ENCODE measurements around the gene ANKRD6. TPM values are rescaled to one million over a fixed set of nuclear protein-coding genes. Genes with fewer than 3 reads are reported as not detected.

Gene ANKRD6
- total RNA-seq, 1 donor from 2014 or later: 33.8 TPM

DNA sequence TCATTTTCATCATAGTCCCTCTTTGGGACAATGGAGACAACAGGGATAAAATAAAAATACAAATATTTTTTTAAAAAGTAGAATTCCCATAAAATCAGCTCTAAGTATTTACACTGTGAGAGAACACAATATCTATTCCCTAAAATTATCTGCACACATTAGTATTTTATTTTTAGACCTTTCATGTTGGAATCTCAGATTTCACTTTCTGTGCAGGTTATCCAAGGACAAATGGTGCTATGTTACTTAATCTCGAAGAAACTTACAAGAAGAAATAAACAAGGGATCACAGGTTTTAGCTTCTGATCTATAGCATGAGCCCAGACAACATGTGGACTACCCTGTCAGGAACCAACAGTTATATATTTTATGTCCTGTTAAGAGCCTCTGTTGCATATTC is 228.6 kb downstream of the ANKRD6 start:
- DNase-seq: no peak

GRCh38 chr6:89662659-89663223 is 229.8 kb downstream of the ANKRD6 start:
- no peak for DNase-seq

DNA sequence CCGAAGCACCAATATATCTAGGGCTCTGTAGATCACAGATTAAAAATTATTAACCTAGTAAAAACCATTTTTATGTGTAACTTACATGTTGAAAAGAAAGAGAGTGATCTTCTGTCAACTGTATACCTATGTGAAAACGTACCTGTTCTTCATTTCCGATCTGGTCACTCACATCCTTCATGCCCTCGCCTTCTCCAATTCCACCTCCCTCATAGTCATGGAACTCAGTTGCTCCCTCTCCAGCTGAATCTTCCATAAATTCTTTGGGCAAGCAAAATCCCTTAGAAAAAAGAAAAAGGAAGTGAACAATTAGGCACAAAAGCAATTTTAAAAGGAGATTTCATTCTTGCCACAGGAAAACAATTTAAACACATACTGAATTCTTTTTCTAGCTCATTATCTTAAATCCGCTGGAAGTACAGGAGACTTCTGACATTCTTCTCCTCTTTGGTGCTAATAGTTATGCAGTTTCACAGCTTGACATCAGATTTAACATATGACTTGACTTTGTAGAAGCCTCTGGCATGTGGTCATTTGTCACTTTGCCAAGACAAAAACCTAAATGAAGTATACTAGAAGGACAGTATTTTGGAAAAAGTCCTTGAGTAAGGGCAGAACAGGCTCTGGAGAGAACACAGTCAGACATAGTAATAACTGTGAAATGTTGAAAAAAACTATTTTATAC is 235.1 kb downstream of the ANKRD6 start:
- DNase-seq: no peak

DNA sequence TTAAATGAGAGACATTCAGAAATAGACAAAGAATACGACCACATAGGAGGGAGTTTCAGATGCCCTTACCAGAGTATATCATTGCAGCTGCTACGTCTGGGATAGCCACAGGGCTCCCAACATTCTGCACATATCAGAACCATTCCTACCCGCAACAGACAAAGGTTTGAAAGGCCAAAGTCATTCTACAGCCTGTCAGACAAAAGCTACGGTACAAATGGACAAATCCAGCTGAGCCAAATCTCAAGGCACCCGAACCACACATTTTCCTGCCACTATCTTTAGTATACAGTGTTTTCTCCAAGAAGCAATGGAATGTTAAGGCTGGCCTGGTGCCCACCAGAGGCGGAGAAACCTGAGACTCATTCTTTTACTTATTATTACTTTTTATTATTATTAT is 236.1 kb downstream of the ANKRD6 start:
- no peak for DNase-seq

GRCh38 chr6:89670935-89671565 is 238.1 kb downstream of the ANKRD6 start:
- DNase-seq: no peak

DNA sequence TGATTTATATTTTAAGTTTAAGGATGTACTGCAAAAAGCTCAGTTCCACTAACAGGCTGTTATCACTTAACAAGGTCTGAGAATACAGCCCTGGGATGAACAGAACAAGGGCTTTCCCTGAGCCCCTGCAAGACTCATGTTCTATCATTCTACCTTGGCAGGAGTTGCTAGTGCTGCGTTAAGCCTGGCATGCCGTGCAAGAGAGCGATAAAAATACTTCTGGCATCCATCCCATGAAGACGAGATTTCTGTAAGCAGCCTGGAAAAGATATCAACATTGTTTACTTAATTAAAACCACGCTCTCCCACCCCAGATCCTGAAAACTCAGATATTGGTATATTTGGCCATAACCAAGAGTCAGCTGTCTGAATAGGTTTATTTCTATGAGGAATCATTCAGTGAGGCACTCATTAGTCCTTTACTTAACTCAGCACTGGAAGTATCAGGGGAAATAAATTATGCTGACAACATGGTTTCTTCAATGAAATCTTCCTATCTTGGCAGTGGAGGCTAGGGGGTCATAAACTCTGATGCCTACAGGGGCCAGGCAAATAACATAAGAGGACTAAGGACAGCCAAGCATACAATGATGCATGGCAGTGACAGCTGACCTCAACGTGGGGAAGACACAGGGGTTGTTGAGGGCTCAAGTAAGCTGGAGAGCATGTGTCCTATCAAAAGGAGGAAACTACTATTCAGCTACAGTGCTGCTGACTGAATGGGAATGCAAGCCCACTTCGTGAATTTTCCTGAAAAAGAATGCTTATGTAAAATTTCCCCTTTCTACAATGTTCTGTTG is 243.2 kb downstream of the ANKRD6 start:
- DNase-seq: no peak

DNA sequence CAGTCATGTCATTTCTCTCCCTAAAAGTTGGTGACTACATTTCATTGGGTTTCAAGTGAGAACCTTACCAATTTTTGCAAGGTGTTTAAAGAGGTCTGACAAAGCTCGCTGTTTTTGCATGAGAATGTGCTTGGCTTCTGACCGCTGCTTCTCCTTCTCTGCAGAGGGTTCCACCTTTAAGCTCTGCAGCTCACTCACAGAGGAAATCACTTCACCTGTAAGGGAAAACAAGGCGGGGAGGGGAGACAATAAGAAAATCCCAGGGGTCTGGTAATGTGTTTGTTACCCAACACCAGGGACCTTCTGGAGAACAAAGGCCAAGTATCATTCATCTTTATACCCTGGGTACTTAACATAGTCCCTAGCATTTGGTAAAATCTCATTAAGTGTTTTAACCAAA is 245.6 kb downstream of the ANKRD6 start:
- no peak for DNase-seq

GRCh38 chr6:89679215-89680120 is 246.5 kb downstream of the ANKRD6 start:
- DNase-seq: no peak

DNA sequence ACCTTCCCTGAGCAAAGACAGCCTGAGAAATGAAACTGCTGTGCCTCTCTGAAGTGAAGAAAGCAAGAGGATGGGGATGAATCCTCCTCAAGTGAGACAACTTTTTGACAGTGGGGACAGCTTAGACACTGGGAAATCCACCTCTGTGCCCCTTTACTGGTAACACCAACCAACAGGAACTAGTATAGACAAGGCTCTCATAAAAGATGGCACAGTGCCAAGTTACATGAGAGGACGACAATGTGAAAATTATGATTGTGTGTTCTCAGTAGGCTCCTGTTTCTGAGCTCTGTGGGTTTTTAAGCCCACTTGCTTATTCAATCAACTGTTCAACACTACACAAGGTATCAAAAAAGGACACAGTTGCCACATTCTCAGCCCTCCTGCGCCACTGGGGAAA is 247.2 kb downstream of the ANKRD6 start:
- DNase-seq: no peak

GRCh38 chr6:89680551-89680950 is 247.6 kb downstream of the ANKRD6 start:
- DNase-seq: no peak

GRCh38 chr6:89681983-89682564 is 249.1 kb downstream of the ANKRD6 start:
- DNase-seq: no peak

GRCh38 chr6:89682991-89683390 is 250.0 kb downstream of the ANKRD6 start:
- DNase-seq: no peak

Small RNA genes lying within 50 kb of the gene (small RNA-seq; reads per million reads assigned to genes)
- not detected for gene RN7SL11P

Other genes starting within 250 kb of the ANKRD6 start
- gene GABRR1, start 215.8 kb upstream of the ANKRD6 start, total RNA-seq: not detected
- 0.16 TPM for gene GABRR2, start 117.9 kb upstream of the ANKRD6 start, total RNA-seq
- gene UBE2J1, start 80.4 kb upstream of the ANKRD6 start, total RNA-seq: 62.5 TPM
- 99.2 TPM for gene RRAGD, start 20.9 kb upstream of the ANKRD6 start, total RNA-seq
- 31.2 TPM for gene LYRM2, start 205.6 kb downstream of the ANKRD6 start, total RNA-seq